CD14-positive monocyte (primary cell): Measurements from ENCODE around the gene MRPL48. TPM values are rescaled to one million over a fixed set of nuclear protein-coding genes. Genes with fewer than 3 reads are reported as not detected.

Experiments
- DNase-seq, 3 donors: peaks; one replicate each; pipeline ENCODE4 v3.0.0-alpha.2; 2011 to 2022
- H2AFZ ChIP-seq: 2 replicates; pipeline ENCODE4 v1.6.0; 2012; ENCODE audit warnings: mild to moderate bottlenecking, low read depth, low read length, inconsistent platforms; ENCODE audit not compliant: insufficient read depth, poor library complexity, severe bottlenecking
- H3K27ac ChIP-seq, 2 donors: 1 replicate in 1 of 2; 2 replicates in 1 of 2; pipeline ENCODE4 v1.5.1; 2012 to 2013; ENCODE audit warnings: low read length in 2 of 2, control low read depth in 1 of 2, inconsistent platforms in 1 of 2, low read depth in 1 of 2, mild to moderate bottlenecking in 1 of 2
- H3K27me3 ChIP-seq, 2 donors: one replicate each; pipeline versions ENCODE4 v1.6.0 to v1.6.1; 2011 to 2013; ENCODE audit warnings: low read length in 2 of 2; ENCODE audit not compliant: control insufficient read depth in 2 of 2, insufficient read depth in 2 of 2
- H3K36me3 ChIP-seq, 2 donors: replicated peaks in 1 of 2; 1 replicate in 1 of 2; 2 replicates in 1 of 2; pipeline versions ENCODE4 v1.5.1 to v1.6.1; 2012 to 2013; ENCODE audit warnings: low read length in 2 of 2, control low read depth in 1 of 2, inconsistent platforms in 1 of 2, mild to moderate bottlenecking in 1 of 2; ENCODE audit not compliant: insufficient read depth in 2 of 2, control insufficient read depth in 1 of 2
- H3K4me1 ChIP-seq, 2 donors: 1 replicate in 1 of 2; 2 replicates in 1 of 2; pipeline versions ENCODE4 v1.5.1 to v1.6.1; 2012 to 2013; ENCODE audit warnings: low read length in 2 of 2, control low read depth in 1 of 2, inconsistent platforms in 1 of 2, mild to moderate bottlenecking in 1 of 2, moderate library complexity in 1 of 2; ENCODE audit not compliant: insufficient read depth in 2 of 2, control insufficient read depth in 1 of 2
- H3K4me2 ChIP-seq: replicated peaks from 2 replicates; pipeline ENCODE3; 2012; ENCODE audit warnings: low read length, moderate library complexity, mild to moderate bottlenecking; ENCODE audit not compliant: poor library complexity, severe bottlenecking; ENCODE audit errors: extremely low read depth
- H3K4me3 ChIP-seq, 3 experiments: fragments of 200-600 bp in 1 of 3; sonication (generic) in 1 of 3; replicated peaks in 1 of 3; 1 replicate in 2 of 3; 2 replicates in 1 of 3; pipeline ENCODE4 v1.5.1; 2011 to 2013; ENCODE audit warnings: low read length in 3 of 3, mild to moderate bottlenecking in 3 of 3, control low read depth in 2 of 3, low read depth in 2 of 3, inconsistent platforms in 1 of 3, moderate library complexity in 1 of 3
- H3K79me2 ChIP-seq: 2 replicates; pipeline ENCODE4 v1.6.0; 2012; ENCODE audit warnings: mild to moderate bottlenecking, control low read depth, inconsistent platforms, low read length, moderate library complexity; ENCODE audit not compliant: insufficient read depth
- H3K9ac ChIP-seq: 2 replicates; pipeline ENCODE4 v1.6.0; 2017; ENCODE audit warnings: low read length, mild to moderate bottlenecking; ENCODE audit not compliant: insufficient read depth, poor library complexity, severe bottlenecking
- H3K9me3 ChIP-seq, 2 donors: replicated peaks in 1 of 2; 1 replicate in 1 of 2; 2 replicates in 1 of 2; pipeline versions ENCODE4 v1.5.1 to v1.6.1; 2012 to 2013; ENCODE audit warnings: low read length in 2 of 2, control low read depth in 1 of 2; ENCODE audit not compliant: control insufficient read depth in 1 of 2, insufficient read depth in 1 of 2
- H4K20me1 ChIP-seq: 2 replicates; pipeline ENCODE4 v1.6.0; 2012; ENCODE audit warnings: mild to moderate bottlenecking, low read length, control low read depth, moderate library complexity; ENCODE audit not compliant: insufficient read depth
- H3K27ac Mint-ChIP-seq, 7 donors: one replicate each; pipeline ENCODE4 v1.8.0; 2020; ENCODE audit warnings: mild to moderate bottlenecking in 7 of 7, mixed read lengths in 7 of 7, moderate library complexity in 6 of 7, inconsistent platforms in 2 of 7
- H3K27me3 Mint-ChIP-seq, 3 donors: one replicate each; pipeline ENCODE4 v1.8.0; 2021 to 2022; ENCODE audit warnings: low read depth in 3 of 3, mild to moderate bottlenecking in 3 of 3, mixed read lengths in 3 of 3, moderate library complexity in 3 of 3, inconsistent platforms in 1 of 3
- H3K36me3 Mint-ChIP-seq, 2 donors: one replicate each; pipeline ENCODE4 v1.8.0; 2020; ENCODE audit warnings: mixed read lengths in 2 of 2, inconsistent platforms in 1 of 2, mild to moderate bottlenecking in 1 of 2
- H3K4me1 Mint-ChIP-seq: one replicate; pipeline ENCODE4 v1.8.0; 2020; ENCODE audit warnings: mild to moderate bottlenecking, mixed read lengths
- H3K4me3 Mint-ChIP-seq, 2 donors: one replicate each; pipeline ENCODE4 v1.8.0; 2020; ENCODE audit warnings: mild to moderate bottlenecking in 2 of 2, mixed read lengths in 2 of 2, moderate library complexity in 1 of 2
- H3K9me3 Mint-ChIP-seq, 7 donors: one replicate each; pipeline ENCODE4 v1.8.0; 2020 to 2022; ENCODE audit warnings: mixed read lengths in 7 of 7, mild to moderate bottlenecking in 6 of 7, moderate library complexity in 6 of 7, inconsistent platforms in 2 of 7
- WGBS: methylation state at CpG from one replicate; pipeline ENCODE4 v1.1.5; 2013; ENCODE audit warnings: missing lambda C conversion rate; ENCODE audit not compliant: insufficient coverage; 5-methylcytosine and 5-hydroxymethylcytosine counted together
- intact Hi-C, 2 donors: fragments of 100-400 bp; cut with micrococcal nuclease; formaldehyde crosslinking; loops; one replicate each; pipeline versions ENCODE4 v1.15.0 to v1.15.1; 2023
- polyA plus RNA-seq, 3 donors: library from polyadenylated mRNA; depleted of rRNA in 1 of 3; unstranded in 2 of 3; stranded (reverse) in 1 of 3; fragments of 300-500 nt in 2 of 3; fragments of >200 nt in 1 of 3; fragmentation: Illumina TruSeq in 2 of 3; gene quantifications; 1 replicate in 2 of 3; 2 replicates in 1 of 3; pipeline ENCODE4 v1.2.3, GENCODE V29; 2012 to 2021
- TF ChIP-seq, protein P1 (sequence below): fragments of 200-600 bp; IDR thresholded peaks from one replicate; pipeline ENCODE4 v1.8.0; 2022; ENCODE audit warnings: antibody characterized with exemption, mild to moderate bottlenecking

MRPL48 gene
- polyA plus RNA-seq, 3 donors: 17.8 to 43.1 (median 42.9) TPM

DNA sequence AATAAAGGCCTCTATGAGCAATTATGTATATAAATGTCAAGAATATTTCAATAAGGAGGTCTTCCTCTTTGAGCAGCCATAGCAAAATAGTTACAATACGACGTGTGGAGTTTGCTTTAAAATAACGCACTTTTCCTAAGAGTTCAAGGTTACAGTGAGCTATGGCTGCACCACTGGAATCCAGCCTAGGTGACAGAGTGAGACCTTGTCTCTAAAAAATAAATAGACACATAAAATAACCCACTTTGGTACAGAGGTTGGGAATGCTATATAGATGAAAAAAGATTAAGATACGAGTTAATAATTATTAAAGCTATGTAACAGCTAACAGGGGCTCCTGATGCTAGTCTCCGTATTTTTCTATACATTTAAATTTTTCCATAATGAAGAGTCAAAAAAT, 39.4 kb upstream of the MRPL48 start:
- H3K27me3 Mint-ChIP-seq: no peaks in the 10 kb centered on the region
- DNase-seq: no peak
- TF ChIP-seq, protein P1, sequence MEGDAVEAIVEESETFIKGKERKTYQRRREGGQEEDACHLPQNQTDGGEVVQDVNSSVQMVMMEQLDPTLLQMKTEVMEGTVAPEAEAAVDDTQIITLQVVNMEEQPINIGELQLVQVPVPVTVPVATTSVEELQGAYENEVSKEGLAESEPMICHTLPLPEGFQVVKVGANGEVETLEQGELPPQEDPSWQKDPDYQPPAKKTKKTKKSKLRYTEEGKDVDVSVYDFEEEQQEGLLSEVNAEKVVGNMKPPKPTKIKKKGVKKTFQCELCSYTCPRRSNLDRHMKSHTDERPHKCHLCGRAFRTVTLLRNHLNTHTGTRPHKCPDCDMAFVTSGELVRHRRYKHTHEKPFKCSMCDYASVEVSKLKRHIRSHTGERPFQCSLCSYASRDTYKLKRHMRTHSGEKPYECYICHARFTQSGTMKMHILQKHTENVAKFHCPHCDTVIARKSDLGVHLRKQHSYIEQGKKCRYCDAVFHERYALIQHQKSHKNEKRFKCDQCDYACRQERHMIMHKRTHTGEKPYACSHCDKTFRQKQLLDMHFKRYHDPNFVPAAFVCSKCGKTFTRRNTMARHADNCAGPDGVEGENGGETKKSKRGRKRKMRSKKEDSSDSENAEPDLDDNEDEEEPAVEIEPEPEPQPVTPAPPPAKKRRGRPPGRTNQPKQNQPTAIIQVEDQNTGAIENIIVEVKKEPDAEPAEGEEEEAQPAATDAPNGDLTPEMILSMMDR: no peak
- peaks cover 100% of the 10 kb centered on the region for H3K79me2 ChIP-seq
- H3K4me3 ChIP-seq: no peak overlapping the region
- peaks cover 13 to 14% of the 10 kb centered on the region in 2 donors for H3K4me1 ChIP-seq
- no peaks in the 10 kb centered on the region for H3K9me3 Mint-ChIP-seq
- no peak overlapping the region for H3K27ac ChIP-seq
- WGBS: no CpG with 5 or more reads among the region's 5 CpGs
- H3K9ac ChIP-seq: no peak overlapping the region
- H4K20me1 ChIP-seq: peaks cover 100% of the 10 kb centered on the region
- H3K4me2 ChIP-seq: no peak overlapping the region
- peaks cover 4 to 21% of the 10 kb centered on the region in 2 donors for H3K36me3 Mint-ChIP-seq
- H3K27me3 ChIP-seq: no peaks in the 10 kb centered on the region
- H3K27ac Mint-ChIP-seq: no peak overlapping the region
- intact Hi-C loops: no loop called here
- H3K9me3 ChIP-seq: no peaks in the 10 kb centered on the region
- H3K4me1 Mint-ChIP-seq: peaks cover 37% of the 10 kb centered on the region
- peaks cover 0 to 7% of the 10 kb centered on the region in 2 donors for H3K36me3 ChIP-seq
- H3K4me3 Mint-ChIP-seq: no peak overlapping the region
- H2AFZ ChIP-seq: no peak overlapping the region

DNA sequence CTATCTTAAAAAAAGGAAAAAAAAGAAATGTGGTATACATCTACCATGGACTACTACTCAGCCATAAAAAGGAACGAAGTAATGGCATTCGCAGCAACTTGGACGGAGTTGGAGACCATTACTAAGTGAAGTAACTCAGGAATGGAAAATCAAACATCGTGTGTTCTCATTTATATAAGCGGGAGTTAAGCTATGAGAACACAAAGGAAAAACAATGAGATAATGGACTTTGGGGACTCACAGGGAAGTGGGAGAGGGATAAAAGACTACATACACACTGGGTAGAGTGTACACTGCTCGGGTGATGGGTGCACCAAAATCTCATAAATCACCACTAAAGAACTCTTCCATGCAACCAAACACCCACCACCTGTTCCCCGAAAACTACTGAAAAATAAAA, 38.6 kb upstream of the MRPL48 start:
- Histone ChIP-seq H3K79me2 (peaks cover 100% of the 10 kb centered on the region), H2AFZ (no peak overlapping the region), H3K27ac (peak overlapping the region in 1 of 2 donors; percentile 49), H4K20me1 (peaks cover 100% of the 10 kb centered on the region), H3K36me3 (peaks cover 0 to 5% of the 10 kb centered on the region in 2 donors), H3K4me1 (peaks cover 13 to 14% of the 10 kb centered on the region in 2 donors), H3K9me3 (no peaks in the 10 kb centered on the region), H3K4me2 (no peak overlapping the region), H3K9ac (no peak overlapping the region), H3K27me3 (no peaks in the 10 kb centered on the region), H3K4me3 (no peak overlapping the region)
- intact Hi-C loops: no loop called here
- peaks cover 4 to 16% of the 10 kb centered on the region in 2 donors for H3K36me3 Mint-ChIP-seq
- no peaks in the 10 kb centered on the region for H3K27me3 Mint-ChIP-seq
- TF ChIP-seq, protein P1: no peak
- H3K9me3 Mint-ChIP-seq: no peaks in the 10 kb centered on the region
- H3K27ac Mint-ChIP-seq: peak overlapping the region in 1 of 7 donors; percentile 66
- DNase-seq: no peak
- peaks cover 34% of the 10 kb centered on the region for H3K4me1 Mint-ChIP-seq
- 93% methylated on average over 3 of the region's 7 CpGs for WGBS
- H3K4me3 Mint-ChIP-seq: no peak overlapping the region
